Common myeloid progenitor, CD34-positive (primary cell): Measurements from ENCODE around the gene CACNA2D4.

Experiments used
- CTCF ChIA-PET: fragments of 350-600 bp; sonication (Branson Sonifier 250); formaldehyde crosslinking; loops from one replicate; lab custom pipeline; 2021; ENCODE audit warnings: antibody characterized with exemption; lab: Charles Lee
- POLR2A ChIA-PET: fragments of 350-600 bp; sonication (Branson Sonifier 250); formaldehyde crosslinking; loops from one replicate; lab custom pipeline; 2021; ENCODE audit warnings: antibody characterized with exemption; lab: Charles Lee
- DNase-seq, 3 donors: peaks; one replicate each; pipeline versions ENCODE4 v3.0.0 to v3.0.0-alpha.2; 2013
- H3K27ac ChIP-seq, 2 experiments: 1 replicate in 1 of 2; 2 replicates in 1 of 2; pipeline ENCODE4 v1.7.0; 2013; ENCODE audit warnings: inconsistent platforms in 2 of 2, low read length in 2 of 2, mild to moderate bottlenecking in 2 of 2, low read depth in 1 of 2, moderate library complexity in 1 of 2; ENCODE audit not compliant: severe bottlenecking in 2 of 2, insufficient read depth in 1 of 2, poor library complexity in 1 of 2
- H3K27me3 ChIP-seq, 5 experiments: replicated peaks in 2 of 5; 1 replicate in 3 of 5; 2 replicates in 2 of 5; pipeline versions ENCODE4 v1.6.1 to v1.7.0; 2013; ENCODE audit warnings: low read length in 4 of 5, mild to moderate bottlenecking in 2 of 5, moderate library complexity in 2 of 5, inconsistent platforms in 1 of 5; ENCODE audit not compliant: insufficient read depth in 5 of 5, control insufficient read depth in 4 of 5
- H3K36me3 ChIP-seq, 4 experiments: 1 replicate in 2 of 4; 2 replicates in 2 of 4; pipeline versions ENCODE4 v1.6.1 to v1.7.0; 2013; ENCODE audit warnings: low read length in 3 of 4, control low read depth in 1 of 4, mild to moderate bottlenecking in 1 of 4; ENCODE audit not compliant: control insufficient read depth in 4 of 4, insufficient read depth in 4 of 4
- H3K4me1 ChIP-seq, 4 experiments: 1 replicate in 3 of 4; 2 replicates in 1 of 4; pipeline versions ENCODE4 v1.6.1 to v1.7.1; 2013; ENCODE audit warnings: low read length in 3 of 4, mild to moderate bottlenecking in 3 of 4, control low read depth in 1 of 4, inconsistent platforms in 1 of 4, moderate library complexity in 1 of 4; ENCODE audit not compliant: control insufficient read depth in 4 of 4, insufficient read depth in 4 of 4; ENCODE audit errors: control extremely low read depth in 1 of 4
- H3K4me3 ChIP-seq, 7 experiments: 1 replicate in 4 of 7; 2 replicates in 3 of 7; pipeline versions ENCODE4 v1.5.1 to v1.7.0; 2013; ENCODE audit warnings: mild to moderate bottlenecking in 7 of 7, low read length in 6 of 7, moderate library complexity in 6 of 7, inconsistent platforms in 2 of 7, low read depth in 2 of 7, control low read depth in 1 of 7; ENCODE audit not compliant: insufficient read depth in 4 of 7, control insufficient read depth in 1 of 7; ENCODE audit errors: extremely low read depth in 1 of 7
- H3K9me3 ChIP-seq, 5 experiments: 1 replicate in 4 of 5; 2 replicates in 1 of 5; pipeline versions ENCODE4 v1.6.1 to v1.7.1; 2013; ENCODE audit warnings: low read length in 4 of 5, mild to moderate bottlenecking in 2 of 5, inconsistent platforms in 1 of 5, low read depth in 1 of 5, moderate library complexity in 1 of 5; ENCODE audit not compliant: control insufficient read depth in 4 of 5, insufficient read depth in 2 of 5; ENCODE audit errors: control extremely low read depth in 1 of 5
- WGBS: methylation state at CpG from one replicate; pipeline ENCODE4 v1.1.5; 2013; ENCODE audit not compliant: insufficient coverage; 5-methylcytosine and 5-hydroxymethylcytosine counted together

The CACNA2D4 gene

DNA sequence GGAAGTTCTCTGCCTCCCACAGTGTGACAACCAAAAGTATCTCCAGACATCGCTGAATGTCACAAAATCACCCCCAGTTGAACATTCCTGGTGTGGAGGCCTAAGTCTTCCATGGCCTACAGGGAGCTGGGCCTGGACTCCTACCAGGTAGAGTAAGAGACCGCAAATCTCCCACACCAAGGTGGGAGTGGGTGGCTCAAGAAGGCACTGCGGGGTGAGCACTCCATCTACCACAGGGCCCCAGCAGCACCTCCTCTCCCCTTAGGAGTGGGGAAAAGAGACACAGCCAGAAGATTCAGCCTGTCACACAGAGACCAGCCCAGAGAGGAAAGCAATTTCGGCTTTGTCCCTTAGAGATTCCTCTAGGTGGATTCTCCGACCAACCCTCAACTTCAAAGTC lies 72.6 kb downstream of the CACNA2D4 start:
- peaks cover 0 to 31% (median 11%) of the 10 kb centered on the region in 4 experiments for H3K4me1 ChIP-seq
- no peaks in the 10 kb centered on the region for H3K36me3 ChIP-seq
- H3K27me3 ChIP-seq: no peaks in the 10 kb centered on the region
- no peaks in the 10 kb centered on the region for H3K9me3 ChIP-seq
- 100% methylated on average over 2 of the region's 5 CpGs for WGBS
- H3K27ac ChIP-seq: no peak overlapping the region
- ChIA-PET CTCF (no interaction called here), POLR2A (no interaction called here)
- no peak for DNase-seq
- H3K4me3 ChIP-seq: no peak overlapping the region

DNA sequence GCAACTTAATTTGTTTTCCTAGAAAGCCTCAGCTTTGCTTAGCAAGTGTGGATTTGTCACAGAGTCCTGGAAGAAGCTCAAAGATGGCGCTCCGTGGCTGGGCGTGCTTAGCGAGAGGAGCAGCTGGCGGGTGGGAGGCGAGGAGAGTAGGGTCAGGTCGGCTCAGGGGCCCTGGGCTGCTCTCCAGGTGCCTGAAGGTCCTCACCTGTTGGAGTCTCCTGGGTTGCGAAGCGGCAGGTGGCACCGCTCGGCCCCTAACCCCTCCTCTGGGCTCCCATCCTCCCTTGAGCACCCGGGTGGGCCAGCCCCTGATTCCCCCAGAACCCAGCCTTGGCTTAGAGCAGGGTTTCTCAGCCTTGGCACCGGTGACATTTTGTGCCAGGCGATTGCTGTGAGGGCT lies 73.0 kb downstream of the CACNA2D4 start:
- Histone ChIP-seq H3K36me3 (no peaks in the 10 kb centered on the region), H3K27me3 (no peaks in the 10 kb centered on the region), H3K4me1 (peaks cover 0 to 35% (median 11%) of the 10 kb centered on the region in 4 experiments), H3K27ac (no peak overlapping the region), H3K4me3 (no peak overlapping the region), H3K9me3 (no peaks in the 10 kb centered on the region)
- POLR2A ChIA-PET: no interaction called here
- DNase-seq: no peak
- 97% methylated on average over 14 of the region's 14 CpGs for WGBS
- CTCF ChIA-PET: no interaction called here

DNA sequence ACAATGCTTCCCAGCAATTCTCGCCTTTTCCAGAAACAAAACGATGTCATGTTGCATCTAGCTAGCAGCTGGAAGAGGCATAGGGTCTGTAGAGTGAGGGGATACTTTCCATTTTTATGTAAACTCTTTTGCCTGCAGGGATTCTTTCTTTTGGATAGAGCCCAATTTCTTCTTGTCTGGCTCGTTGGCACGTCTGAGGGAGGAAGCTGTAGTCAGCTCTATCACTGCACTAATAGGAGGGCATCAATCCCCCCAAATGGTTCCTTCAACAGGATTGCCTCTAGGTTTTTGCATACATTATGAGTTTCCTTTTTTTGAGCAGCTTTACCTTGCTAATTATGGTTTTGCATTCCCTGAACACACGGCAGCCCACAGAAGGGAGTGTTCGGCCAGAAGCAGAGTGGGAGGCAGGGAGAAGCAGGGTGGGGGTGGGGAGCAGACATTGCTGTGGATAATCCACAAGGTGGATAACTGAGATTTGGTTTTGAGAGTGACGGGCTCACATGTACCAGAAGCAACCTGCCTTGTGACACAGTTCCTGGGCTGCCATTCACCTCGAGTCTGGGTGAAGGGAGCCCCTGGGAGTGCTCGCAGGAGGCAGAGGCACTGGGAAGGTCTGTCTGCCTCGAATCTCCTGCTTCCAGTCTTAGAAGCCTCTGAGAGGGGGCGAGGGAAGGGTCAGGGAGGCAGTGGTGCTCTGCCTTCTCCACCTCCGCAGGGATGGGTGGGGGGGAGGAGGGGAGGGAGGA lies 73.6 kb downstream of the CACNA2D4 start:
- Histone ChIP-seq H3K27me3 (no peaks in the 10 kb centered on the region), H3K36me3 (no peaks in the 10 kb centered on the region), H3K9me3 (no peaks in the 10 kb centered on the region), H3K4me1 (peaks cover 0 to 41% (median 11%) of the 10 kb centered on the region in 4 experiments), H3K27ac (no peak overlapping the region), H3K4me3 (no peak overlapping the region)
- ChIA-PET CTCF (interaction anchor here (0.9 to 1.7 kb wide), 2 partner anchors 74 to 90 kb away, joined by 3 to 5 read pairs; partner anchors contain the start of gene CACNA2D4), POLR2A (no interaction called here)
- DNase-seq: no peak
- 74% methylated on average over 9 of the region's 12 CpGs for WGBS

DNA sequence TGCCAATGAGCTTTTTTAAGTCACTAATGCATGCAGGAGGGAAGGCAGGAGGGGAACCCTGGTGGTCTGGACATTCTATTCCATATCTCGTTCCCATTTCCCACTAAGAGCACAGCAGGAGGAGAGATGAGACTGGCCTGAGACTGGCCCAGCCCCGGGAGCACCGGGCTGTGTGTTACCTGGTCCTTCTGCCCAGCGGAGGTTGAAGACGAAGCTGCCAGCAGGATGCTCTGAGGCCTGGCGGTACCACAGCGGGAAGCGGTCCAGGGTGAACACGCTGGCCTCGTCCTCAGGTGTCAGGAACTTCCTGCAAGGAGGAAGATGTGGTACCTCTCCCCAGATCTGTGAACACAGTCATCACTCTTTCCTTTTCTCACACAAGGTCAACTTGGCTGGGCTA lies 74.2 kb downstream of the CACNA2D4 start:
- 93% methylated on average over 10 of the region's 10 CpGs for WGBS
- Histone ChIP-seq H3K36me3 (no peaks in the 10 kb centered on the region), H3K4me1 (peaks cover 0 to 42% (median 12%) of the 10 kb centered on the region in 4 experiments), H3K27ac (no peak overlapping the region), H3K27me3 (no peaks in the 10 kb centered on the region), H3K9me3 (no peaks in the 10 kb centered on the region), H3K4me3 (no peak overlapping the region)
- POLR2A ChIA-PET: no interaction called here
- CTCF ChIA-PET: interaction anchor here (0.9 to 1.7 kb wide), 3 partner anchors 30 to 90 kb away, joined by 3 to 5 read pairs (median 3); partner anchors contain the start of gene CACNA2D4
- no peak for DNase-seq

DNA sequence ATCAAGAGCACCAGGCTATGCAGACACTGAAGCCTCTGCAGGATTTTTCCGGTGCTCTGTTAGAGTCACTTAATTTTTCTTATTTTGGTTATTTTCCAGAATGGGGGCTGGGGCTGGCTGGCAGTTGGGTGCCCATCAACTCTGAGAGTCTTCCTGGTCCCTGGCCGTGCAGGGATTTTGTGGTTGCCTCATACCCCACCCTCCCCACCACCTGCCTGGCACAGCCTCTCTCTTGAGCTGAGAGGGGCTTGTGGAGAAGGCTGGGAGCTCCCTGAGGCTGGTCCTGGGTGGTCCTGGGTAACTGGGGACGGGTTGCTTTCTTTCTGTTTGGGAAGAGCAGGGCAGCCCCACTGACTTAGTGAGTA lies 74.8 kb downstream of the CACNA2D4 start:
- Histone ChIP-seq H3K9me3 (no peaks in the 10 kb centered on the region), H3K27ac (no peak overlapping the region), H3K4me1 (peaks cover 0 to 43% (median 12%) of the 10 kb centered on the region in 4 experiments), H3K27me3 (no peaks in the 10 kb centered on the region), H3K4me3 (no peak overlapping the region), H3K36me3 (no peaks in the 10 kb centered on the region)
- no peak for DNase-seq
- POLR2A ChIA-PET: no interaction called here
- CTCF ChIA-PET: interaction anchor here (0.9 to 1.7 kb wide), 3 partner anchors 31 to 91 kb away, joined by 3 to 5 read pairs (median 3); partner anchors contain the start of gene CACNA2D4
- WGBS: 87% methylated on average over 3 of the region's 3 CpGs

DNA sequence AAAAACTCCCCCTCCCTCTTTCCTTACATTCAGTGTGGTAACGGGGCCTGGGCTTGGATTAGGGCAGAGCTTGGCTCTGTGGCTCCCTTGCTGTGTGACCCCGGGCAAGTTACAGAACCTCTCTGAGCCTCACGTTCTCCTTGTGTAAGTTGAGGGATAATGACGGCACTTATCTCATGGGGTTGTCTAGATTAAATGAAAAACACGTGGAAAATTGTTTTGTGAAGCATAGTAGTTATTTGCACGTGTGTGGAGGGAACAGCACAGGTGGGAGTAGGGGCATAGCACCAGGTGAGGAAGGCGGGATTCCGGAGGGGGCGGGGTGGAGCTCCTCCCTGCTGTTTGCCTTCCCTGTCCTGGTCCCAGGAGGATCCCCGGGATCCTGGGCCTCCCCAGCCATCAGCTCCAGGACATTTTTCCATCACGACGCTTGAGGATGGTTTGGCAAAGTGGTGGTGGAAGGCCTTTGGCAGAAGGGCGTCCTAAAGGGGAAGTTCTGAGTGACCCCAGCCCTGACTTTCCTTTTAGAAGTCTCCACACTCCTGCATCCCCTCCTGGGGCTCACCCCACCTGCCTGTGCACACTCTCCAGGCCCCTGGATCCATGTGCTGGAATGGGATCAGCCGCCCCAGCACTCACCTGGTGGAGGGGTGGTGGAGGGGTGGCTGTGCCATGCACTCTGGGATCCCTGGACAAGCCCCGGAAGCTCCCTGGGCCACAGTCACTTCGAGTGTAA lies 75.4 kb downstream of the CACNA2D4 start:
- POLR2A ChIA-PET: no interaction called here

More for the DNA sequence above, 75.4 kb downstream of the CACNA2D4 start:
- H3K9me3 ChIP-seq: no peaks in the 10 kb centered on the region
- peak overlapping the region in 1 of 7 experiments; percentile 21 for H3K4me3 ChIP-seq
- WGBS: 98% methylated on average over 8 of the region's 16 CpGs
- H3K27me3 ChIP-seq: no peaks in the 10 kb centered on the region
- CTCF ChIA-PET: interaction anchor here (1.0 to 1.7 kb wide), 2 partner anchors 31 to 76 kb away, joined by 3 to 5 read pairs; partner anchors contain the start of gene CACNA2D4
- H3K36me3 ChIP-seq: no peaks in the 10 kb centered on the region
- peaks cover 0 to 48% (median 12%) of the 10 kb centered on the region in 4 experiments for H3K4me1 ChIP-seq
- H3K27ac ChIP-seq: no peak overlapping the region
- no peak for DNase-seq
